ENCODE results near the gene TMEM250.
"Not testable (repeated sequence)": the region's sequence is repeated elsewhere in the genome, so short reads cannot be mapped to it uniquely, and the experiment has no call there.

Gene TMEM250

GRCh38 chr9:136152543-136152866 is 33.8 kb upstream of the TMEM250 start:
- TF ChIP-seq JUND (IDR thresholded peaks at IDR 0.05; ENCODE audit: low read depth): no peak
- no peak for DNase-seq (ENCODE audit: low read depth in 1 of 2, low spot score in 1 of 2)
- in situ Hi-C loops (cut with HindIII; ENCODE audit: low pct_unique_long_range_greater_than_20kb, low sequenced_read_pairs): no loop called here

GRCh38 chr9:136151848-136152542 is 33.3 kb upstream of the TMEM250 start:
- no peak for TF ChIP-seq JUND (IDR thresholded peaks at IDR 0.05; ENCODE audit: low read depth)

GRCh38 chr9:136151214-136151804 is 32.6 kb upstream of the TMEM250 start:
- DNase-seq (ENCODE audit: low read depth in 1 of 2, low spot score in 1 of 2): no peak
- no peak for TF ChIP-seq JUND (IDR thresholded peaks at IDR 0.05; ENCODE audit: low read depth)
- in situ Hi-C loops (cut with HindIII; ENCODE audit: low pct_unique_long_range_greater_than_20kb, low sequenced_read_pairs): no loop called here

More at GRCh38 chr9:136151848-136152542, 33.3 kb upstream of the TMEM250 start:
- in situ Hi-C loops (cut with HindIII; ENCODE audit: low pct_unique_long_range_greater_than_20kb, low sequenced_read_pairs): no loop called here
- no peak for DNase-seq (ENCODE audit: low read depth in 1 of 2, low spot score in 1 of 2)

- in situ Hi-C loops (cut with HindIII; ENCODE audit: low pct_unique_long_range_greater_than_20kb, low sequenced_read_pairs); DNase-seq (ENCODE audit: low read depth in 1 of 2, low spot score in 1 of 2): not testable (repeated sequence)
Observed at GRCh38 chr9:136150664-136151213, 32.1 kb upstream of the TMEM250 start.

GRCh38 chr9:136149853-136150252 is 31.2 kb upstream of the TMEM250 start:
- peak in 1 of 2 experiments; percentile 10 for DNase-seq (ENCODE audit: low read depth in 1 of 2, low spot score in 1 of 2)
- no peak for TF ChIP-seq JUND (IDR thresholded peaks at IDR 0.05; ENCODE audit: low read depth)
- in situ Hi-C loops (cut with HindIII; ENCODE audit: low pct_unique_long_range_greater_than_20kb, low sequenced_read_pairs): no loop called here

GRCh38 chr9:136149337-136149736 is 30.7 kb upstream of the TMEM250 start:
- no peak for DNase-seq (ENCODE audit: low read depth in 1 of 2, low spot score in 1 of 2)
- in situ Hi-C loops (cut with HindIII; ENCODE audit: low pct_unique_long_range_greater_than_20kb, low sequenced_read_pairs): no loop called here
- TF ChIP-seq JUND (IDR thresholded peaks at IDR 0.05; ENCODE audit: low read depth): no peak

GRCh38 chr9:136148766-136149165 is 30.1 kb upstream of the TMEM250 start:
- no peak for DNase-seq (ENCODE audit: low read depth in 1 of 2, low spot score in 1 of 2)
- TF ChIP-seq JUND (IDR thresholded peaks at IDR 0.05; ENCODE audit: low read depth): no peak
- in situ Hi-C loops (cut with HindIII; ENCODE audit: low pct_unique_long_range_greater_than_20kb, low sequenced_read_pairs): no loop called here

- no peak for DNase-seq (ENCODE audit: low read depth in 1 of 2, low spot score in 1 of 2)
- no peak for TF ChIP-seq JUND (IDR thresholded peaks at IDR 0.05; ENCODE audit: low read depth)
- in situ Hi-C loops (cut with HindIII; ENCODE audit: low pct_unique_long_range_greater_than_20kb, low sequenced_read_pairs): no loop called here
Observed at GRCh38 chr9:136147890-136148714, 29.4 kb upstream of the TMEM250 start.

GRCh38 chr9:136147038-136147889 is 28.6 kb upstream of the TMEM250 start:
- in situ Hi-C loops (cut with HindIII; ENCODE audit: low pct_unique_long_range_greater_than_20kb, low sequenced_read_pairs): no loop called here
- TF ChIP-seq JUND (IDR thresholded peaks at IDR 0.05; ENCODE audit: low read depth): no peak
- DNase-seq (ENCODE audit: low read depth in 1 of 2, low spot score in 1 of 2): no peak

- no peak for DNase-seq (ENCODE audit: low read depth in 1 of 2, low spot score in 1 of 2)
- no peak for TF ChIP-seq JUND (IDR thresholded peaks at IDR 0.05; ENCODE audit: low read depth)
- in situ Hi-C loops (cut with HindIII; ENCODE audit: low pct_unique_long_range_greater_than_20kb, low sequenced_read_pairs): no loop called here
Observed at GRCh38 chr9:136146126-136147037, 27.7 kb upstream of the TMEM250 start.

- in situ Hi-C loops (cut with HindIII; ENCODE audit: low pct_unique_long_range_greater_than_20kb, low sequenced_read_pairs): no loop called here
- no peak for DNase-seq (ENCODE audit: low read depth in 1 of 2, low spot score in 1 of 2)
- TF ChIP-seq JUND (IDR thresholded peaks at IDR 0.05; ENCODE audit: low read depth): no peak
Observed at GRCh38 chr9:136145580-136145979, 26.9 kb upstream of the TMEM250 start.
